Measurements from ENCODE around the gene RIC3.

DNA sequence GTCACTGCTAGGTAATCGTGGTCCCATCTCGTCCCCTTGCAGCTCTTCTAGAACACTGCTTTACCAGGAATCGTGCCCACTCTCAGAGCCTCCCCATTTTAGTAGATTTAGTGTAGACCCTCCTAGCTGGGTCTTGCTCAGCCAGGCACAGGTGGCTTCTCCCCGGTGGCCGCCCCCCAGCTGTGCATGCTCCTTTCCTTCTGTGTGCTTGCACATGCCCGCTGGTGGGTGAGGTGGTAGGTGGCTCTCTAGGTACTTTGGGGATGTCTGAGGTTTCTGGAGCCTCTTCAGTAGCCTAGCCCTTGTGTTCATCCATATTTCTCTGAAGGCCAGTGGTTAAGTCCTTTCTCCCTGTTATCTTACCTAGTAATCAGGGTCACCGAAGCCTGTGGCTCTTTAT, 82.3 kb downstream of the RIC3 start:
- TF ChIP-seq, protein P1, sequence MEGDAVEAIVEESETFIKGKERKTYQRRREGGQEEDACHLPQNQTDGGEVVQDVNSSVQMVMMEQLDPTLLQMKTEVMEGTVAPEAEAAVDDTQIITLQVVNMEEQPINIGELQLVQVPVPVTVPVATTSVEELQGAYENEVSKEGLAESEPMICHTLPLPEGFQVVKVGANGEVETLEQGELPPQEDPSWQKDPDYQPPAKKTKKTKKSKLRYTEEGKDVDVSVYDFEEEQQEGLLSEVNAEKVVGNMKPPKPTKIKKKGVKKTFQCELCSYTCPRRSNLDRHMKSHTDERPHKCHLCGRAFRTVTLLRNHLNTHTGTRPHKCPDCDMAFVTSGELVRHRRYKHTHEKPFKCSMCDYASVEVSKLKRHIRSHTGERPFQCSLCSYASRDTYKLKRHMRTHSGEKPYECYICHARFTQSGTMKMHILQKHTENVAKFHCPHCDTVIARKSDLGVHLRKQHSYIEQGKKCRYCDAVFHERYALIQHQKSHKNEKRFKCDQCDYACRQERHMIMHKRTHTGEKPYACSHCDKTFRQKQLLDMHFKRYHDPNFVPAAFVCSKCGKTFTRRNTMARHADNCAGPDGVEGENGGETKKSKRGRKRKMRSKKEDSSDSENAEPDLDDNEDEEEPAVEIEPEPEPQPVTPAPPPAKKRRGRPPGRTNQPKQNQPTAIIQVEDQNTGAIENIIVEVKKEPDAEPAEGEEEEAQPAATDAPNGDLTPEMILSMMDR (IDR thresholded peaks at IDR 0.05; ENCODE audit: low read depth, low read length), result no peak
- TF ChIP-seq EZH2phosphoT487 (IDR thresholded peaks at IDR 0.05; ENCODE audit: low read depth), result no peak
